CD4-positive, alpha-beta T cell treated with Interleukin-15 for 1 hour (primary cell): ENCODE results near the gene ERBIN.
"Not testable (repeated sequence)": the region's sequence is repeated elsewhere in the genome, so short reads cannot be mapped to it uniquely, and the experiment has no call there.

Source experiments
- DNase-seq: peaks from one replicate; pipeline ENCODE4 v3.0.0-alpha.2; 2020

ERBIN gene

GRCh38 chr5:65967288-65968066 lies 41.1 kb downstream of the ERBIN start:
- DNase-seq = no peak

GRCh38 chr5:65969539-65970393 lies 43.4 kb downstream of the ERBIN start:
- no peak for DNase-seq

- DNase-seq = no peak
Observed at GRCh38 chr5:65970481-65971367, 44.3 kb downstream of the ERBIN start.

DNA sequence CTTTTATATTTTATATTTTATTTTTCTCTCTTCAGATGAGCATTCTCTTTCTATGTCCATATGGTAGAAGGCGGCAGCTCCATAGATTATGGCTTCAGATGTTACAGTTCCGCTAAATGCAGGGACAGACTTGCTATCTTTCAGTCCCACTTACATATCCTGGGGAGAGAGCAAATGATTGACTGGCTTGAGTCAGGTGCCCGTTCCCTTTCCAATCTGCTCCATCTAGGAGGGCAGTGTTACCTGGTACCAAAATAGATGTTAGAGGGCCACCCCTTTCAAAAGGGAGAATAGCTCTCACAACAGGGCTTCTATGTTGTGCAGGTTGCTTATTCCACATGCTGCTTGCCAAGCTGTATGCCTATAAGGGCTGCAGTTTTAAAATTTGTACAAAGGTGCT lies 45.3 kb downstream of the ERBIN start:
- DNase-seq = no peak

- not testable (repeated sequence) for DNase-seq
Observed at GRCh38 chr5:65972896-65973295, 46.5 kb downstream of the ERBIN start.

GRCh38 chr5:65978251-65978650 lies 51.9 kb downstream of the ERBIN start:
- no peak for DNase-seq

DNA sequence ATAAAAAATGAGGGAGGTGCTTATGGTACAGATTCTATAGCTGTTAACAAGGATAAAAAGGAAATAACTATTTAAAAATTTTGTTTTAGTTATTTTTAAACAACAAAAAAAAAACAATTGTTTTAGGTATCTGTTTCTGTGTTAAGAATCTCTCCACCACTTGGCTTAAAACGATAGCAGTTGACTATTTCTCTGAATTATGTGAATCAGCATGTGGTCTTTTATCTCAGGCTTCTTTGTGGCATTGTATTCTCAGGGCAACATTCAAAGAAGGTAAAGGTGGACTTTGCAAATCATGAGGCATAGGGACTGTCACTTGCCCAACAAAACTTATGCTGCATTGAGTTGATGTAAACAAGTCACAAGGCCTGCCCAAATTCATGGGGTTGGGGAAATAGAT lies 55.2 kb downstream of the ERBIN start:
- DNase-seq = no peak

DNA sequence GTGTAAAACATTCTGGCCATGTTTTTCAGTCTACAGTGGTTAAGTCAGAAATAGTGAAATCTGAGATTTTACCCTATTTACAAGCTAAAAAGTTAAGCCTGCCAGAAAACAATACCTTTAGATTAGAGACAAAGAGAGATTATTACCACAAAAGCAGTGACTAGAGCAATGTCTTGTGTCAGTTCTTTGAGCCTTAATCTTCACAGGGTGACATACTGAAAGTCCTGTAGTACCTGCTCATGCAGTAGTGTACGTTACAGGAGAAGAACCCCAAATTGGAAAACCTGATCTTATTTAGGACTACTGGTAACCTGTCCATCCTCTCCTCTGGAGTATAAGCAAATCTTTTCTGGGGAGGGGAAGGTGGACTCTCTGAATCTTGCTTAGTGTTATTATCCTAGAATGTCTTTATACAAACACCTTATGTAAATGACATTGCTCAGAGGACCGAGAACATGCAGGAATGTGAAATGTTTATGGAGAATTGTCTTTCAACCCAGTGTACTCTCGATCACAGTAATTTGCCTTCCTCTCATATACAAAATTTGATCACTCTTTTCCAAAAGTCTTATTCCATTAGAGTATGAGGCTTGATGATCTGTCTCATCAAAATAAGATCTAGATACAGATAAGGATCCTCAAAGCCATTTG lies 55.7 kb downstream of the ERBIN start:
- no peak for DNase-seq

DNA sequence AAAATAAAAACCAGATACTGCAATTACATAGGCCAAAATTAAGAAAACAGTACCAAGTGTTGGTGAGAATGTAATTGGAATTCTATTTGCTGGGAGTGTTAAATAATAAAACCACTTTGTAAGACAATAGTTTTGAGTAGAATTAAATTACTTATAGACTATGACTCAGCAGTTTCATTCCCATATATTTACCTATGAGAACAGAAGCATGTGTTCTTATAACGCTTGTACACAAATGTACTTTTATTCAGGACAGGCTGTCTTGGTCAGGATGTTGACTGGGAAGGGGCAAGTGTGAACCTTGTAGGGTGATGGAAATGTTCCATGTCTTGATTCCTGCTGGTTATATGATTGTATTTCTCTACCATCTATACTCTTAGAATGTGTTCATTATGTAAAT lies 56.3 kb downstream of the ERBIN start:
- DNase-seq = no peak

GRCh38 chr5:65984098-65984885 lies 57.9 kb downstream of the ERBIN start:
- DNase-seq = no peak

DNA sequence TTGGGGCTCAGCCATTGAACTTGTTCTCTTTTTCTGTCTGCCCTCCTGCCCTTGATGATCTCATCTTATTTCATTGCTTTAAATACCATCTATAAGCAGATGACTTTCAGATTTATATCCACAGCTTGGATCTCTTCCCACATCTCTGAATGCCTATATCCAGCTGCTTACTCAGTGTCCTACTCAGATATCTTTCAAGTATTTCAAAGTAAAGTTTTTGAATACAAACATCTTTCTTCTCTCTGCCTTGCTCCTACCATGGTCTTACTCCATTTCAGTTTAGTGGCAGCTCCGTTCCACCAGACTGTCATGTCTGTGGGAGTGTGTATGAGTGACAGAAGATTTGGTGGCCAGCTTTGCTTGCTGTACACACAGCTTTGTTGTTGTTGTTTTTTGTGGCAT lies 59.7 kb downstream of the ERBIN start:
- DNase-seq = no peak

GRCh38 chr5:65986796-65987195 lies 60.4 kb downstream of the ERBIN start:
- no peak for DNase-seq

DNA sequence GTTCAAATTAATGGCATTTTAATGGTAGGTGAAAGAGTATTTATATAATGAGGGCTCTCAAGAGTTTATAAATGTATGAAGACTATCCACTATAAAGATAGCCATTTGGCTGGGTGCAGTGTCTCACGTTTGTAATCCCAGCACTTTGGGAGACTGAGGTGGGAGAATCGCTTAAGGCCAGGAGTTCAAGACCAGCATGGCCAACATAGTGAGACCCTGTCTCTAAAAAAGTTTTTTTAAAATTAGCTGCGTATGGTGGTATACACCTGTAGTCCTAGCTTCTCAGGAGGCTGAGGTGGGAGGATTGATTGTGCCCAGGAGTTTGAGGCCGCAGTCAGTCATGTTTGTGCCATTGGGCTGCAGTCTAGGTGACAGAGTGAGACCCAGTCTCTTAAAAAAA lies 61.6 kb downstream of the ERBIN start:
- no peak for DNase-seq

DNA sequence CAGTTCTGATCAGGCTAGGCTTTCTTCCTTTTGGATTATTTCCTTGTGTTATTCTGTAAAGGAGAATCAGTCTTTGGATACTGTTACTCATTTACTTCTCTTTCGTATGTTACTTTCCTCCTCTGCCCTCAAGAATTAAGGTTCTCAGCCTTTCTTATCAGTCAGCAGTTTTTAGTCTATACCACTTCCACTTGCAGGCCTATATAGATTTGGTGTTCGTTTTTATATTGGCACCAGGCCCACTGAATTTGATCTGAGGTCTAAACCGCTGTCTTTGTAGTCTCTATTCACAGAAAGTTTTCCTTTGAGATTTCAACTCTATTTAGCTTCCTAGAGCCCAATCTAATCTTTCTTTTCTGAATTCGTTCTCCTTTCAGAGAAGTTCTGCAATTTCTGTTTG lies 62.8 kb downstream of the ERBIN start:
- no peak for DNase-seq

GRCh38 chr5:65992630-65993029 lies 66.3 kb downstream of the ERBIN start:
- DNase-seq = no peak

- DNase-seq = no peak
Observed at GRCh38 chr5:65994117-65994786, 67.9 kb downstream of the ERBIN start.

DNA sequence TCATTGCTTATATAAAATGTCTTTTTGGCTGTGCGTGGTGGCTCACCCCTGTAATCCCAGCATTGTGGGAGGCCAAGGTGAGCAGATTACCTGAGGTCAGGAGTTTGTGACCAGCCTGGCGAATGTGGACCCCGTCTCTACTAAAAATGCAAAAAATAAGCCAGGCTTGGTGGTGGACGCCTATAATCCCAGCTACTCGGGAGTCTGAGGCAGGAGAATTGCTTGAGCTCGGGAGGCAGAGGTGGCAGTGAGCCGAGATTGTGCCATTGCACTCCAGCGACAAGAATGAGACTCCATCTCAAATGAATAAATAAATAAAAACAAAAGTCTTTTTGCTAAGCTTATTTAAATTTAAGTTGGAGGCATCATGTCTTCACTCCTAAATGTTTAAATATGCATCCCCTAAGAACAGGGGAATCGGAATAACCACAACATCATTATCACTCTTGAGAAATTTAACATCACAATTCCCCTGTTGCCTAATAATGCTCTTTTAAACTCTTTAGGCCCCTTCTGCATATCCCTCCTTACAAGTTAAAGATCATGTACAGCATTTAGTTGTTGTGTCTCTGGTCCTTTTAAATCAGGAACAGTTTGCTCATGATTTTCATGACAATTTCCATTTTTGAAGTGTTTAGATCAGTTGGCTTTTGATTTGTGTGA lies 72.8 kb downstream of the ERBIN start:
- no peak for DNase-seq

DNA sequence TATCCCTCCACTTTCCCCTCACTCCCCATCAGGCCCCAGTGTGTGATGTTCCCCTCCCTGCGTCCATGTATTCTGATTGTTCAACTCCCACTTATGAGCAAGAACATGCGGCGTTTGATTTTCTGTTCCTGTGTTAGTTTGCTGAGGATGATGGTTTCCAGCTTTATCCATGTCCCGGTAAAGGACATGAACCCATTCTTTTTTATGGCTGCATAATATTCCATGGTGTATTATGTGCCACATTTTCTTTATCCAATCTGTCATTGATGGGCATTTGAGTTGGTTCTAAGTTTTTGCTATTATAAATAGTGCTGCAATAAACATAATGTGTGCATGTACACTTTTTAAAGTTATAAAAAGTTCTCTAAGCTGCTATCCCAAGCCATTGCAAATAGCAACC lies 75.6 kb downstream of the ERBIN start:
- no peak for DNase-seq

- DNase-seq = no peak
Observed at GRCh38 chr5:66002415-66002814, 76.0 kb downstream of the ERBIN start.

- no peak for DNase-seq
Observed at GRCh38 chr5:66004216-66004615, 77.8 kb downstream of the ERBIN start.

DNA sequence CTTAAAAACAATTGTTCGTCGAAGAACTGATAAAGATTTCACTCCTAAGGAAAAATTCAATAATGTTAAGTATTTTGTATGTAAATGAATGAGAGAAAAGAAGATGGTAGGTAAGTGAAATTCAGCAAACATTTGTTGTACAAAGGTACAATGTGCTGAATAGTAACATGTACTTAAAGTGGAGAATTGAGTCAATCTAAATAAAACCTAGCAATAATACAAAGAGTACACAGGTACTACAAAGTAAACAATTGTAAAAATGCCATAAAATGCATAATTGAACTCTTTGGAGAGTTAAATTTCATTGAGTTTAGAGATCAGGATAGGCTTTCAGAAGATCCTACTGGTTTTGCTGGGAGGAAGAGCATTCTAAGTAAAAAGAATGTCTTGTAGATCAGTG lies 82.9 kb downstream of the ERBIN start:
- DNase-seq = no peak
